Measurements from ENCODE around the gene PDE8B. TPM values are rescaled to one million over a fixed set of nuclear protein-coding genes. Genes with fewer than 3 reads are reported as not detected.

PDE8B gene
- total and polyA plus RNA-seq, 12 donors: 0.27 to 5.6 (median 1.4) TPM

DNA sequence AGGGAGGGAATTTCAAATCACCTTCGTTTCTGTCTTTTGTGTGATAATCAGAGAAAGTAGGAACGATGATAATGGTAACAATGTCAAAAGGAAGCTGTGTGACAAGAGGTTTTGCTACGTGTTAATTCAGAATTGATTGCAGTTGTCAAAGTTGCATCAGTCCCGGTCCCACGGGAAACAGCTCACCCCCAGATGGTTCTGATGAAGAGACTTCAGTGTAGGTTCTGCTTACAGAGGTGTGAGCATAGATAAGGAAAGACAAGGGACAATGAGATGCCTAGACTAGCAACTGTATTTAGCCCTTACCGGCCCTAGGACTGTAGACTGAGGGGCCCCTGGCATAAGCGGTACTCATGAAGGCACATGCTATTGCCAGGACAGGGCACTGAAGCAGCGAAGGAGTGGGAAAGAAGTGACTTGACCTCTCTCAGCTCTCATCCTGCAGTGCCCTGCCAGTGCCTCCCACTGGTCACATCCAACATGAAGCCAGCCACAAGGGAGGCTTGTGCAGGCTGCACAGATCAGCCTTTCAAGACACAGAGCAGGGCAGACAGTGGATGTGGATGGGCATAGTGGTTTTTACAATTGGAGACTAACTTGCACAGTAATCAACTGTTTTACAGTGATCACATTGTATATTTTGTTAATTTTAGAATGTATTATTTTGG lies 21.1 kb downstream of the PDE8B start:
- ATAC-seq: no peak
- intact Hi-C loops (cut with DNase I): loop anchor here in 2 of 10 donors (5.0 to 10.0 kb wide), 2 partner anchors 84 to 87 kb away; no protein-coding TSS in a partner anchor
- TF ChIP-seq, protein P1, sequence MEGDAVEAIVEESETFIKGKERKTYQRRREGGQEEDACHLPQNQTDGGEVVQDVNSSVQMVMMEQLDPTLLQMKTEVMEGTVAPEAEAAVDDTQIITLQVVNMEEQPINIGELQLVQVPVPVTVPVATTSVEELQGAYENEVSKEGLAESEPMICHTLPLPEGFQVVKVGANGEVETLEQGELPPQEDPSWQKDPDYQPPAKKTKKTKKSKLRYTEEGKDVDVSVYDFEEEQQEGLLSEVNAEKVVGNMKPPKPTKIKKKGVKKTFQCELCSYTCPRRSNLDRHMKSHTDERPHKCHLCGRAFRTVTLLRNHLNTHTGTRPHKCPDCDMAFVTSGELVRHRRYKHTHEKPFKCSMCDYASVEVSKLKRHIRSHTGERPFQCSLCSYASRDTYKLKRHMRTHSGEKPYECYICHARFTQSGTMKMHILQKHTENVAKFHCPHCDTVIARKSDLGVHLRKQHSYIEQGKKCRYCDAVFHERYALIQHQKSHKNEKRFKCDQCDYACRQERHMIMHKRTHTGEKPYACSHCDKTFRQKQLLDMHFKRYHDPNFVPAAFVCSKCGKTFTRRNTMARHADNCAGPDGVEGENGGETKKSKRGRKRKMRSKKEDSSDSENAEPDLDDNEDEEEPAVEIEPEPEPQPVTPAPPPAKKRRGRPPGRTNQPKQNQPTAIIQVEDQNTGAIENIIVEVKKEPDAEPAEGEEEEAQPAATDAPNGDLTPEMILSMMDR (IDR thresholded peaks at IDR 0.05): no peak
- Histone ChIP-seq H3K27me3 (peaks cover 0 to 4% (median 0%) of the 10 kb centered on the region in 7 donors), H3K4me1 (peaks cover 0 to 8% (median 0%) of the 10 kb centered on the region in 9 donors), H3K9me3 (no peaks in the 10 kb centered on the region), H3K36me3 (no peaks in the 10 kb centered on the region), H3K27ac (no peak overlapping the region), H3K4me3 (no peak overlapping the region)
- WGBS, 2 donors: 50 to 52% methylated on average over 8 of the region's 8 CpGs
- DNase-seq: no peak

DNA sequence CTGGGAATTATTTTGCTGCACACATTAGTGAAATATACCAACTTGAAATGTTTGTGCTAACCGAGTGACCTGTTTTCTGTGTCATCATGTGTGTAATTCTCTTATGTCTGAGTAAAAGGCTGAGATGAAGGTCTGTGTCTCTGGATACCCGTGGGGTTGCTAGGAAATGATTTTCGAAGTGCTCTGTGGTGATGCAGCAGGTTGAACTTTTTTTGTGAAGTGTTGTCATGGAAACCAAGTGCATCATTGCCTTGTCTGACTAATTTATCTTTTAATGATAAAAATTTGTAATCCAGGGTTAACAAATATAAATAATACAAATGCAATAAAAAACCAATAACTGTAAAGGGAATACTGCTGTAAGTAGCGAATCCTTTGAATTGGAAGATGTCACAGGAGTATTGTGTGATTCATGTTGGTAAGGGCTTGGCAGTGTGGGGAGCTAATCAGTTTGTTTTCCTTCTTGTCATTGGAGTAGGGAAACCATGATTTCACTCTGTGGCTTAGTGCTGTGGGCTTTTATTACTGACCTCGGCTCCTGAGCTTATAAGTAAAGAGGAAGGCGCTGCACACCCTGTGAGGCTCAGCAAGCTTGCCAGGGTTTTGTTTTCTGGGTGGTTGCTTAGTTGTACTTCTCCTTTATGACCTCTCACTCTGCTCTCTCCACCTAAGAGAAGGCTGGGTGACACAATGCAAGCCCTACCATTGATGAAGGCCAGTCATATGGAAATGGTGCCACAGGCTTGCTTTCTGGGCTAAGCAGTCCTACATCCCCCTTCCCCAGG lies 22.3 kb downstream of the PDE8B start:
- ATAC-seq: peak in 1 of 8 donors; percentile 41
- 84 to 90% methylated on average over 6 of the region's 6 CpGs for WGBS, 2 donors
- H3K4me3 ChIP-seq: no peak overlapping the region
- H3K27ac ChIP-seq: no peak overlapping the region
- intact Hi-C loops (cut with DNase I): loop anchor here in 2 of 10 donors (5.0 to 10.0 kb wide), 2 partner anchors 85 to 88 kb away; no protein-coding TSS in a partner anchor
- H3K9me3 ChIP-seq: peaks cover 0 to 6% (median 0%) of the 10 kb centered on the region in 11 donors
- TF ChIP-seq, protein P1 (IDR thresholded peaks at IDR 0.05): no peak
- no peak for DNase-seq
- H3K36me3 ChIP-seq: no peaks in the 10 kb centered on the region
- peaks cover 0 to 3% (median 0%) of the 10 kb centered on the region in 7 donors for H3K27me3 ChIP-seq
- H3K4me1 ChIP-seq: peaks cover 0 to 8% (median 0%) of the 10 kb centered on the region in 9 donors

DNA sequence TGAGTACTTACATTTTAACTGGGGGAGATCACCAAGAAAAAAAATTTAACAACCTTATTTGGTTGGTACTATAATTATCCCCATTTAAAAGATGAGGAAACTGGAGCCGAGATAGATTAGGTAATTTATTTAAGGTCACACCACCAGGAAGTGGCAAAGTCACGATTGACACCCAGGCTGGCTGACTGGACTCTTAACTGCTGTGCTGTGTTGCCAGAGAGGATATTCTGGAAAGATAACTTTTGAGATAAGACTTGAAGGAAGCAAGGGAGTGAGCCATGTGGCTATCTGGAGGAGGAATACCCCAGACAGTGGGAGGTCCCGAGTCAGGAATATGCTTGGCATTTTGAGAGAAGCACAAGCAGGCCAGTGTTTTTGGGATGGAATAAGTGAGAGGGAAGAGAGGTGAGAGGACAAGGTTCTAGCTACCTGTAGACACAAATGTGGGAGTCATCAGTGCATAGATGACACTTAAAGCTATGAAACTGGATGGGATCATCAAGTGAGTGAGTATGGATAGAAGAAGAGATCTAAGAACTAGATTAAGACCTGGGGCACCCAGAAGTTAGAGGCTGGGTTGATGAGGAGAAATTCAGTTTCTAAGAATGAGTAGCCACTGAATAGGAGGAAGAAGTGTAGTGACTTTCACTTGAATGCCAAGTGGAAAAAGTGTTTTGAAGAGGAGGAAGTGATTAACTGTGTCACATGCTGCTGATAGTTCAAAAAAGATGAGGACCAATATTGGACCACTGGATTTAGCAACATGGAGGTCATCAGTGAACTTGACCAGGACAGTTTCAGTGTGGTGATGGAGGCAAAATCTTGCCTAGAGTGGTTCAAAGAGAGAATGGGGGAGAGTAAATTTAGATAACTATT lies 25.6 kb downstream of the PDE8B start:
- TF ChIP-seq, protein P1 (IDR thresholded peaks at IDR 0.05): no peak
- WGBS, 2 donors: 46 to 47% methylated on average over 3 of the region's 3 CpGs
- intact Hi-C loops (cut with DNase I): loop anchor here in 1 of 10 donors (10.0 kb wide), 1 partner anchor 91 kb away; no protein-coding TSS in a partner anchor

More for the DNA sequence above, 25.6 kb downstream of the PDE8B start:
- H3K9me3 ChIP-seq: peaks cover 0 to 6% (median 0%) of the 10 kb centered on the region in 11 donors
- no peak overlapping the region for H3K4me3 ChIP-seq
- H3K27me3 ChIP-seq: peaks cover 0 to 3% (median 0%) of the 10 kb centered on the region in 7 donors
- H3K36me3 ChIP-seq: no peaks in the 10 kb centered on the region
- H3K4me1 ChIP-seq: peaks cover 0 to 8% (median 0%) of the 10 kb centered on the region in 9 donors
- no peak for ATAC-seq
- DNase-seq: no peak
- H3K27ac ChIP-seq: no peak overlapping the region

Data from heart right ventricle (tissue), 16 donors.